DND-41 (cell line): ENCODE results near the gene CACNA1A.
"Not testable (repeated sequence)": the region's sequence is repeated elsewhere in the genome, so short reads cannot be mapped to it uniquely, and the experiment has no call there.

ENCODE experiments used
- ATAC-seq: fragments of 200-7000 bp; cut with Tn5 transposase; 3 replicates; pipeline ENCODE4 v1.9.1; 2021; ENCODE audit warnings: low read depth; ENCODE audit not compliant: insufficient read depth
- DNase-seq: peaks from one replicate; pipeline ENCODE4 v3.0.0-alpha.2; 2020
- H2AFZ ChIP-seq: 2 replicates; pipeline ENCODE4 v1.6.0; 2012; ENCODE audit warnings: low read depth, low read length
- H3K27ac ChIP-seq: 2 replicates; pipeline ENCODE4 v1.5.1; 2012; ENCODE audit warnings: low read length, inconsistent platforms
- H3K27me3 ChIP-seq: fragments of 200-600 bp; sonication (generic); 2 replicates; pipeline ENCODE4 v1.6.0; 2012; ENCODE audit warnings: low read length, mild to moderate bottlenecking, inconsistent platforms; ENCODE audit not compliant: insufficient read depth, poor library complexity
- H3K36me3 ChIP-seq: 2 replicates; pipeline ENCODE4 v1.5.1; 2012; ENCODE audit warnings: low read length, inconsistent platforms; ENCODE audit not compliant: insufficient read depth
- H3K4me1 ChIP-seq: 2 replicates; pipeline ENCODE4 v1.5.1; 2012; ENCODE audit warnings: mild to moderate bottlenecking, low read length; ENCODE audit not compliant: insufficient read depth
- H3K4me2 ChIP-seq: 2 replicates; pipeline ENCODE4 v1.6.0; 2012; ENCODE audit warnings: mild to moderate bottlenecking, moderate library complexity, low read length, inconsistent platforms; ENCODE audit not compliant: insufficient read depth
- H3K4me3 ChIP-seq, 2 experiments: fragments of 200-600 bp in 1 of 2; shearing (Covaris generic) in 1 of 2; 2 replicates each; pipeline ENCODE4 v1.5.1; 2012 to 2016; ENCODE audit warnings: inconsistent platforms in 2 of 2, low read length in 2 of 2, mild to moderate bottlenecking in 2 of 2, low read depth in 1 of 2, moderate library complexity in 1 of 2
- H3K79me2 ChIP-seq: 2 replicates; pipeline ENCODE4 v1.6.0; 2012; ENCODE audit warnings: low read length, inconsistent platforms; ENCODE audit not compliant: insufficient read depth
- H3K9ac ChIP-seq: 2 replicates; pipeline ENCODE4 v1.6.0; 2012; ENCODE audit warnings: low read depth, mild to moderate bottlenecking, inconsistent platforms, low read length, moderate library complexity
- H3K9me3 ChIP-seq: 2 replicates; pipeline ENCODE4 v1.5.1; 2012; ENCODE audit warnings: low read length, moderate library complexity, mild to moderate bottlenecking, inconsistent platforms; ENCODE audit not compliant: insufficient read depth, severe bottlenecking
- H4K20me1 ChIP-seq: 2 replicates; pipeline ENCODE4 v1.6.0; 2012; ENCODE audit warnings: low read length; ENCODE audit not compliant: insufficient read depth
- CTCF ChIP-seq: IDR thresholded peaks from 2 replicates; pipeline ENCODE4 v1.5.1; 2012; ENCODE audit warnings: borderline replicate concordance, low read length, moderate library complexity, mild to moderate bottlenecking; ENCODE audit not compliant: poor library complexity, severe bottlenecking; ENCODE audit errors: extremely low read depth
- EZH2 ChIP-seq: IDR thresholded peaks from 3 replicates; pipeline ENCODE4 v1.6.1; 2012; ENCODE audit warnings: borderline replicate concordance, low read depth, mild to moderate bottlenecking, moderate library complexity, low read length, inconsistent platforms; ENCODE audit not compliant: severe bottlenecking

CACNA1A gene

GRCh38 chr19:13169769-13170168 is 336.5 kb downstream of the CACNA1A start:
- Histone ChIP-seq H3K4me2 (no peak overlapping the region), H3K27ac (no peak overlapping the region), H3K36me3 (no peaks in the 10 kb centered on the region), H2AFZ (no peak overlapping the region), H3K4me1 (peaks cover 34% of the 10 kb centered on the region), H3K9ac (no peak overlapping the region), H3K4me3 (no peak overlapping the region), H3K27me3 (no peaks in the 10 kb centered on the region), H3K9me3 (no peaks in the 10 kb centered on the region), H3K79me2 (no peaks in the 10 kb centered on the region), H4K20me1 (no peaks in the 10 kb centered on the region)
- ATAC-seq (no peak), DNase-seq (no peak)
- TF ChIP-seq EZH2 (no peak), CTCF (no peak)

- not testable (repeated sequence) for H3K27ac ChIP-seq, H3K9me3 ChIP-seq, H3K79me2 ChIP-seq, H3K4me3 ChIP-seq, H2AFZ ChIP-seq, ATAC-seq, H3K9ac ChIP-seq, DNase-seq, H4K20me1 ChIP-seq, H3K27me3 ChIP-seq, H3K4me2 ChIP-seq, H3K36me3 ChIP-seq
- peaks cover 66% of the 10 kb centered on the region for H3K4me1 ChIP-seq
Observed at GRCh38 chr19:13166151-13166550, 340.1 kb downstream of the CACNA1A start.

- Histone ChIP-seq H3K4me2 (peak overlapping the region; percentile 89; the same call in 1 of the 2 replicates), H3K9ac (peak overlapping the region; percentile 44; the same call in 1 of the 2 replicates), H4K20me1 (no peaks in the 10 kb centered on the region), H2AFZ (peak overlapping the region; percentile 20; the same call in 1 of the 2 replicates), H3K4me3 (no peak overlapping the region), H3K9me3 (no peaks in the 10 kb centered on the region), H3K79me2 (no peaks in the 10 kb centered on the region), H3K4me1 (peaks cover 66% of the 10 kb centered on the region), H3K27ac (peak overlapping the region; percentile 77), H3K36me3 (no peaks in the 10 kb centered on the region), H3K27me3 (no peaks in the 10 kb centered on the region)
- DNase-seq (no peak), ATAC-seq (no peak)
- no peak for TF ChIP-seq EZH2
- no peak for TF ChIP-seq CTCF
Observed at GRCh38 chr19:13165162-13165997, 340.9 kb downstream of the CACNA1A start.

GRCh38 chr19:13164343-13165161 is 341.7 kb downstream of the CACNA1A start:
- peak overlapping the region in 1 of 2 experiments; percentile 58; a peak in 2 of 4 replicates for H3K4me3 ChIP-seq
- no peaks in the 10 kb centered on the region for H4K20me1 ChIP-seq
- peak overlapping the region; percentile 89 for H3K4me2 ChIP-seq
- peak; percentile 77 for DNase-seq
- peak overlapping the region; percentile 37 for H2AFZ ChIP-seq
- TF ChIP-seq CTCF: no peak
- TF ChIP-seq EZH2: no peak
- no peaks in the 10 kb centered on the region for H3K27me3 ChIP-seq
- ATAC-seq: peak; percentile 22
- H3K4me1 ChIP-seq: peaks cover 66% of the 10 kb centered on the region
- H3K9ac ChIP-seq: peak overlapping the region; percentile 44
- peak overlapping the region; percentile 77 for H3K27ac ChIP-seq
- H3K9me3 ChIP-seq: no peaks in the 10 kb centered on the region
- no peaks in the 10 kb centered on the region for H3K36me3 ChIP-seq
- H3K79me2 ChIP-seq: no peaks in the 10 kb centered on the region
